Gastrocnemius medialis (tissue), 4 donors: ENCODE results near the gene ZNF556. TPM values are rescaled to one million over a fixed set of nuclear protein-coding genes. Genes with fewer than 3 reads are reported as not detected.
"Not testable (repeated sequence)": the region's sequence is repeated elsewhere in the genome, so short reads cannot be mapped to it uniquely, and the experiment has no call there.

ENCODE experiments used
- ATAC-seq, 2 donors: fragments of 150-250 bp; one replicate each; pipeline ENCODE4 v1.9.1; 2016
- DNase-seq, 2 donors: peaks; one replicate each; pipeline ENCODE4 v3.0.0-alpha.2; 2019
- H3K27ac ChIP-seq, 4 donors: fragments of 200-600 bp; sonication (generic); 1 replicate in 1 of 4; 2 replicates in 3 of 4; pipeline ENCODE4 v1.5.1; 2016 to 2018; ENCODE audit warnings: mild to moderate bottlenecking in 2 of 4, moderate library complexity in 1 of 4
- H3K27me3 ChIP-seq, 3 donors: fragments of 200-600 bp; sonication (generic) in 2 of 3; 1 replicate in 1 of 3; 2 replicates in 2 of 3; pipeline versions ENCODE4 v1.5.1 to v1.6.0; 2016 to 2019; ENCODE audit warnings: mild to moderate bottlenecking in 1 of 3, moderate library complexity in 1 of 3
- H3K36me3 ChIP-seq, 2 donors: fragments of 200-600 bp; sonication (generic) in 1 of 2; one replicate each; pipeline ENCODE4 v1.5.1; 2017 to 2018
- H3K4me1 ChIP-seq, 2 donors: fragments of 200-600 bp; sonication (generic) in 1 of 2; one replicate each; pipeline ENCODE4 v1.5.1; 2016 to 2017; ENCODE audit warnings: mild to moderate bottlenecking in 2 of 2
- H3K4me3 ChIP-seq, 4 donors: fragments of 200-600 bp; sonication (generic) in 3 of 4; 1 replicate in 1 of 4; 2 replicates in 3 of 4; pipeline ENCODE4 v1.5.1; 2016 to 2019; ENCODE audit warnings: mild to moderate bottlenecking in 2 of 4
- H3K9me3 ChIP-seq, 3 donors: fragments of 200-600 bp; sonication (generic) in 2 of 3; 1 replicate in 1 of 3; 2 replicates in 2 of 3; pipeline ENCODE4 v1.5.1; 2016 to 2019
- CTCF ChIP-seq, 5 experiments: fragments of 450-650 bp in 3 of 5; fragments of 200-600 bp in 2 of 5; sonication (generic) in 2 of 5; IDR thresholded peaks in 4 of 5; conservative IDR thresholded peaks in 1 of 5; 1 replicate in 4 of 5; 2 replicates in 1 of 5; pipeline ENCODE4 v1.5.1; 2016 to 2019; ENCODE audit warnings: antibody characterized with exemption in 5 of 5, mild to moderate bottlenecking in 3 of 5, moderate library complexity in 3 of 5
- POLR2A ChIP-seq, 2 donors: fragments of 450-650 bp; IDR thresholded peaks; one replicate each; pipeline ENCODE4 v1.6.1; 2017; ENCODE audit warnings: antibody characterized with exemption in 2 of 2, mild to moderate bottlenecking in 2 of 2, moderate library complexity in 2 of 2
- in situ Hi-C, 4 donors: fragments of 200-750 bp; cut with MboI; loops; one replicate each; pipeline versions ENCODE4 v1.15.0 to v1.8.0; 2017; ENCODE audit warnings: low sequenced_read_pairs in 4 of 4
- intact Hi-C: fragments of 100-400 bp; cut with DNase I; formaldehyde crosslinking; loops from one replicate; pipeline ENCODE4 v1.15.1; 2023; ENCODE audit warnings: low total_unique reads
- total RNA-seq, 4 donors: library from RNA; depleted of rRNA; stranded (reverse); fragments of >200 nt; gene quantifications; one replicate each; pipeline versions ENCODE4 v1.1.0 to v1.2.3, GENCODE V29; 2016

The ZNF556 gene
- total RNA-seq, 4 donors from 2014 or later, result 0.26 to 0.34 TPM; not detected in 2

- TF ChIP-seq CTCF (IDR thresholded peaks at IDR 0.05 in 4 of 5, conservative IDR thresholded peaks at IDR 0.05 in 1 of 5) (no peak), POLR2A (IDR thresholded peaks at IDR 0.05) (no peak)
- Histone ChIP-seq H3K27ac (no peak overlapping the region), H3K9me3 (no peaks in the 10 kb centered on the region), H3K4me3 (no peak overlapping the region), H3K27me3 (no peaks in the 10 kb centered on the region), H3K4me1 (no peaks in the 10 kb centered on the region), H3K36me3 (no peaks in the 10 kb centered on the region)
- no peak for ATAC-seq
- intact Hi-C loops, result no loop called here
- in situ Hi-C loops, result loop anchor here in 1 of 4 donors (10.0 kb wide), 1 partner anchor 45 kb away; no protein-coding TSS in a partner anchor
- DNase-seq, result no peak
Measured at GRCh38 chr19:2869618-2870017, 2.5 kb downstream of the ZNF556 start.

GRCh38 chr19:2872175-2872574 is 5.0 kb downstream of the ZNF556 start:
- DNase-seq, H3K4me1 ChIP-seq, ATAC-seq, H3K27me3 ChIP-seq, H3K4me3 ChIP-seq, intact Hi-C loops, H3K27ac ChIP-seq: not testable (repeated sequence)
- TF ChIP-seq CTCF (IDR thresholded peaks at IDR 0.05 in 4 of 5, conservative IDR thresholded peaks at IDR 0.05 in 1 of 5), result peak in 4 of 5 experiments; percentile 6 to 27 (median 18)
- Histone ChIP-seq H3K36me3 (peaks cover 0 to 10% of the 10 kb centered on the region in 2 donors), H3K9me3 (peaks cover 7 to 13% (median 8%) of the 10 kb centered on the region in 3 donors)
- in situ Hi-C loops, result loop anchor here in 1 of 4 donors (10.0 kb wide), 1 partner anchor 47 kb away; no protein-coding TSS in a partner anchor

GRCh38 chr19:2877398-2878331 is 10.5 kb downstream of the ZNF556 start:
- DNase-seq (no peak), ATAC-seq (no peak)
- Histone ChIP-seq H3K4me3 (peak overlapping the region in 1 of 4 donors; percentile 6), H3K27ac (no peak overlapping the region), H3K36me3 (peaks cover 0 to 22% of the 10 kb centered on the region in 2 donors), H3K9me3 (peaks cover 7 to 29% (median 19%) of the 10 kb centered on the region in 3 donors), H3K4me1 (no peaks in the 10 kb centered on the region), H3K27me3 (no peaks in the 10 kb centered on the region)
- intact Hi-C loops (no loop called here), in situ Hi-C loops (loop anchor here in 1 of 4 donors (10.0 kb wide), 1 partner anchor 53 kb away; no protein-coding TSS in a partner anchor)
- TF ChIP-seq POLR2A (IDR thresholded peaks at IDR 0.05) (no peak), CTCF (IDR thresholded peaks at IDR 0.05 in 4 of 5, conservative IDR thresholded peaks at IDR 0.05 in 1 of 5) (no peak)

- in situ Hi-C loops, result loop anchor here in 1 of 4 donors (10.0 kb wide), 1 partner anchor 281 kb away; no protein-coding TSS in a partner anchor
- TF ChIP-seq CTCF (IDR thresholded peaks at IDR 0.05 in 4 of 5, conservative IDR thresholded peaks at IDR 0.05 in 1 of 5) (no peak), POLR2A (IDR thresholded peaks at IDR 0.05) (no peak)
- ATAC-seq, result no peak
- no peaks in the 10 kb centered on the region for H3K27me3 ChIP-seq
- H3K27ac ChIP-seq, result no peak overlapping the region
- H3K4me1 ChIP-seq, result peaks cover 5 to 7% of the 10 kb centered on the region in 2 donors
- intact Hi-C loops, result no loop called here
- no peak for DNase-seq
- no peak overlapping the region for H3K4me3 ChIP-seq
- no peaks in the 10 kb centered on the region for H3K36me3 ChIP-seq
- H3K9me3 ChIP-seq, result no peaks in the 10 kb centered on the region
Measured at GRCh38 chr19:2883686-2884439, 16.7 kb downstream of the ZNF556 start.
